OCI-LY7 (cell line): ENCODE results near the gene C9orf152.
"Not testable (repeated sequence)": the region's sequence is repeated elsewhere in the genome, so short reads cannot be mapped to it uniquely, and the experiment has no call there.

Source experiments
- EZH2phosphoT487 ChIP-seq: fragments of 200-600 bp; sonication (generic); IDR thresholded peaks from 2 replicates; pipeline ENCODE4 v1.6.1; 2018; ENCODE audit warnings: low read depth, borderline replicate concordance, mild to moderate bottlenecking, mixed run types, antibody characterized with exemption, low read length, moderate library complexity, mixed read lengths
- TF ChIP-seq, protein P1 (sequence below): fragments of 200-600 bp; sonication (generic); conservative IDR thresholded peaks from 2 replicates; pipeline ENCODE4 v1.5.1; 2014; ENCODE audit warnings: mild to moderate bottlenecking, antibody characterized with exemption, low read length, moderate library complexity, mixed read lengths

- TF ChIP-seq, protein P1, sequence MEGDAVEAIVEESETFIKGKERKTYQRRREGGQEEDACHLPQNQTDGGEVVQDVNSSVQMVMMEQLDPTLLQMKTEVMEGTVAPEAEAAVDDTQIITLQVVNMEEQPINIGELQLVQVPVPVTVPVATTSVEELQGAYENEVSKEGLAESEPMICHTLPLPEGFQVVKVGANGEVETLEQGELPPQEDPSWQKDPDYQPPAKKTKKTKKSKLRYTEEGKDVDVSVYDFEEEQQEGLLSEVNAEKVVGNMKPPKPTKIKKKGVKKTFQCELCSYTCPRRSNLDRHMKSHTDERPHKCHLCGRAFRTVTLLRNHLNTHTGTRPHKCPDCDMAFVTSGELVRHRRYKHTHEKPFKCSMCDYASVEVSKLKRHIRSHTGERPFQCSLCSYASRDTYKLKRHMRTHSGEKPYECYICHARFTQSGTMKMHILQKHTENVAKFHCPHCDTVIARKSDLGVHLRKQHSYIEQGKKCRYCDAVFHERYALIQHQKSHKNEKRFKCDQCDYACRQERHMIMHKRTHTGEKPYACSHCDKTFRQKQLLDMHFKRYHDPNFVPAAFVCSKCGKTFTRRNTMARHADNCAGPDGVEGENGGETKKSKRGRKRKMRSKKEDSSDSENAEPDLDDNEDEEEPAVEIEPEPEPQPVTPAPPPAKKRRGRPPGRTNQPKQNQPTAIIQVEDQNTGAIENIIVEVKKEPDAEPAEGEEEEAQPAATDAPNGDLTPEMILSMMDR = not testable (repeated sequence)
- TF ChIP-seq EZH2phosphoT487 = not testable (repeated sequence)
These were observed 2.3 kb downstream of the C9orf152 start for GRCh38 chr9:110205612-110206011.
